ENCODE data around the gene ZNRF3.

The ZNRF3 gene

DNA sequence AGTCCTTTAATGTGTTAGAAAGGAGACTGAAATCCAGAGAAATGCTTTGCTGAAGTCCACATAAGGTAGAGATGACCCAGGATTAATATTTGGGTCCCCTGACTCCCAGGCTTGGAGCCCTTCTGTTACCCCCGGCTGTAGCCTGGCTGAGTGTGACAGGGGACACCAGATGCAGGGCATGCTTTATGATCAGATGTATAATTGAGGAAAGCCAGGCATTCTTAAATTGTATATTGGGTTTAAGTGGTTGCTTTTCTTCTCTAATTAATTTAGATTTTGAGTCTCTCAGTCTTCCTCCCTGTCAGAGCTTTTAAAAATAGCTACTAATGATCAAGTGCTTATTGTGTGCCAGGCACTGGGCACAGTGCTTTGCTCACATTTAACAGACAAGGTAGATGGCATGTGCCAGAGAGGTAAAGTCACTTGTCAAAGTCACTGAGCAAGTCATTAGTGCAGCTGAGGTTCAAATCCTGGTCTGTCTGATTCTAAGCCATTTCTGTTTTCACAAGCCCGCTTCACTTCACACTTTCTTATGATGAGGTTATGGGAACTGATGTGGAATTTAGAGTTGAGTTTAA lies 7.9 kb downstream of the ZNRF3 start (continued):
- TF ChIP-seq ISL1 (CRISPR knock-in tag; IDR thresholded peaks at IDR 0.05) (peak; percentile 56; the same call in 1 of the 2 replicates), ZFP30 (CRISPR knock-in tag; IDR thresholded peaks at IDR 0.05) (no peak), ZNF70 (CRISPR knock-in tag; IDR thresholded peaks at IDR 0.05) (no peak), ZFP3 (CRISPR knock-in tag; IDR thresholded peaks at IDR 0.05) (no peak)
- TF ChIP-seq, protein P1, sequence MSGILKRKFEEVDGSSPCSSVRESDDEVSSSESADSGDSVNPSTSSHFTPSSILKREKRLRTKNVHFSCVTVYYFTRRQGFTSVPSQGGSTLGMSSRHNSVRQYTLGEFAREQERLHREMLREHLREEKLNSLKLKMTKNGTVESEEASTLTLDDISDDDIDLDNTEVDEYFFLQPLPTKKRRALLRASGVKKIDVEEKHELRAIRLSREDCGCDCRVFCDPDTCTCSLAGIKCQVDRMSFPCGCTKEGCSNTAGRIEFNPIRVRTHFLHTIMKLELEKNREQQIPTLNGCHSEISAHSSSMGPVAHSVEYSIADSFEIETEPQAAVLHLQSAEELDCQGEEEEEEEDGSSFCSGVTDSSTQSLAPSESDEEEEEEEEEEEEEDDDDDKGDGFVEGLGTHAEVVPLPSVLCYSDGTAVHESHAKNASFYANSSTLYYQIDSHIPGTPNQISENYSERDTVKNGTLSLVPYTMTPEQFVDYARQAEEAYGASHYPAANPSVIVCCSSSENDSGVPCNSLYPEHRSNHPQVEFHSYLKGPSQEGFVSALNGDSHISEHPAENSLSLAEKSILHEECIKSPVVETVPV (CRISPR knock-in tag; IDR thresholded peaks at IDR 0.05) = no peak

DNA sequence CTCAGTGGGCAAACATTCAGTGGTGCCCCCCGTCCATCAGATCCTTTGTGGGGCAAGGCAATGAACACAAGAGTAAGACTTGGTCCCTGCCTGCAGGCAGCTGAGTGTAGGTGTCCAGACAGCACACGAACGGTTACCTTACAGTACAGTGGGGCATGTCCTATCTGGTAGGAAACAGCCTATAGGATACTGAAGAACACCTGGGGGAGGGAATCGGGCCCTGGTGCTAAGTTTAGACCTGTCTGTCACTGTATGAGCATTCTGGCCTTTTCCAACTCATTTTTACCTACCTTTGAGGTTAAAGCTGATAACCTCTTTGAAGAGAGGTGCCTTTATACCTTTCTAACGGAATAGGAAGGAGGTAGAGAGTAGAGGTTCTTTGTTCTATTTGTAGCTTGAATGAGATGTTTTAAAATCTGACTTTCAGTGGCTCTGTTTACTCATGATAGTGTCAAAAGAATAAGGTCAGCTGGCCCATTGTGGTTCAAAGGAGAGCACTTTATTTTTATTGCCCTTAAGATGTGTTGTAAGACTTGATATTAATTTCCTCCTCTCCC lies 8.9 kb downstream of the ZNRF3 start:
- ATAC-seq = no peak
- TF ChIP-seq TCF4 (CRISPR knock-in tag; IDR thresholded peaks at IDR 0.05; ENCODE audit: borderline replicate concordance) (no peak), CSDC2 (CRISPR knock-in tag; IDR thresholded peaks at IDR 0.05) (no peak), ARNTL (CRISPR knock-in tag; IDR thresholded peaks at IDR 0.05; ENCODE audit: borderline replicate concordance, low read depth) (no peak), OSR1 (CRISPR knock-in tag; IDR thresholded peaks at IDR 0.05) (no peak), BACH2 (CRISPR knock-in tag; IDR thresholded peaks at IDR 0.05; ENCODE audit: borderline replicate concordance) (no peak), ZFP3 (CRISPR knock-in tag; IDR thresholded peaks at IDR 0.05) (no peak)
- TF ChIP-seq, protein P1 (CRISPR knock-in tag; IDR thresholded peaks at IDR 0.05) = no peak

DNA sequence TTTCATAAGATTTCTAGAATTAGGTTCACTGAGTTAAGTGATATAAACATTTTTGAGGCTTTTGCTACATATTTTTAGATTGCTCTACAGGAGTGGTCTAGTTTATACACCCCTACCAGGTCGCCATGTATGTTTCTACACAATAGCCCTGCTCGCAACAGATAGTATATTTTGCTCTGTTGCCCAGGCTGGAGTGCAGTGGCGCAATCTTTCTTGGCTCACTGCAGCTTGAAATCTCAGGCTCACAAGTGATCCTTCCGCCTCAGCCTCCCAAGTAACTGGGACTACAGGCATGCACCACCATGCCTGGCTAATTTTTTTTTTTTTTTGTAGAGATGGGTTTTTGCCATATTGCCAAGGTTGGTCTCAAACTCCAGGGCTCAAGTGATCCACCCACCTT lies 10.4 kb downstream of the ZNRF3 start:
- TF ChIP-seq ISL1 (CRISPR knock-in tag; IDR thresholded peaks at IDR 0.05) = no peak
- TF ChIP-seq, protein P1 (CRISPR knock-in tag; IDR thresholded peaks at IDR 0.05) = no peak
- TF ChIP-seq ZC3H10 (CRISPR knock-in tag; IDR thresholded peaks at IDR 0.05) = no peak
- no peak for TF ChIP-seq SNAI2 (CRISPR knock-in tag; IDR thresholded peaks at IDR 0.05)
- TF ChIP-seq, protein P2, sequence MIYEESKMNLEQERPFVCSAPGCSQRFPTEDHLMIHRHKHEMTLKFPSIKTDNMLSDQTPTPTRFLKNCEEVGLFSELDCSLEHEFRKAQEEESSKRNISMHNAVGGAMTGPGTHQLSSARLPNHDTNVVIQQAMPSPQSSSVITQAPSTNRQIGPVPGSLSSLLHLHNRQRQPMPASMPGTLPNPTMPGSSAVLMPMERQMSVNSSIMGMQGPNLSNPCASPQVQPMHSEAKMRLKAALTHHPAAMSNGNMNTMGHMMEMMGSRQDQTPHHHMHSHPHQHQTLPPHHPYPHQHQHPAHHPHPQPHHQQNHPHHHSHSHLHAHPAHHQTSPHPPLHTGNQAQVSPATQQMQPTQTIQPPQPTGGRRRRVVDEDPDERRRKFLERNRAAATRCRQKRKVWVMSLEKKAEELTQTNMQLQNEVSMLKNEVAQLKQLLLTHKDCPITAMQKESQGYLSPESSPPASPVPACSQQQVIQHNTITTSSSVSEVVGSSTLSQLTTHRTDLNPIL (CRISPR knock-in tag; IDR thresholded peaks at IDR 0.05; ENCODE audit: low read depth) = no peak
- TF ChIP-seq ESRRG (CRISPR knock-in tag; IDR thresholded peaks at IDR 0.05) = no peak
- TF ChIP-seq, protein P3, sequence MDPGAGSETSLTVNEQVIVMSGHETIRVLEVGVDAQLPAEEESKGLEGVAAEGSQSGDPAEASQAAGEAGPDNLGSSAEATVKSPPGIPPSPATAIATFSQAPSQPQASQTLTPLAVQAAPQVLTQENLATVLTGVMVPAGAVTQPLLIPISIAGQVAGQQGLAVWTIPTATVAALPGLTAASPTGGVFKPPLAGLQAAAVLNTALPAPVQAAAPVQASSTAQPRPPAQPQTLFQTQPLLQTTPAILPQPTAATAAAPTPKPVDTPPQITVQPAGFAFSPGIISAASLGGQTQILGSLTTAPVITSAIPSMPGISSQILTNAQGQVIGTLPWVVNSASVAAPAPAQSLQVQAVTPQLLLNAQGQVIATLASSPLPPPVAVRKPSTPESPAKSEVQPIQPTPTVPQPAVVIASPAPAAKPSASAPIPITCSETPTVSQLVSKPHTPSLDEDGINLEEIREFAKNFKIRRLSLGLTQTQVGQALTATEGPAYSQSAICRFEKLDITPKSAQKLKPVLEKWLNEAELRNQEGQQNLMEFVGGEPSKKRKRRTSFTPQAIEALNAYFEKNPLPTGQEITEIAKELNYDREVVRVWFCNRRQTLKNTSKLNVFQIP (CRISPR knock-in tag; IDR thresholded peaks at IDR 0.05; ENCODE audit: borderline replicate concordance, low read depth) = no peak
- TF ChIP-seq RARB (CRISPR knock-in tag; IDR thresholded peaks at IDR 0.05) = no peak
- no peak for TF ChIP-seq PPARA (CRISPR knock-in tag; IDR thresholded peaks at IDR 0.05; ENCODE audit: borderline replicate concordance)
- no peak for TF ChIP-seq ZNF70 (CRISPR knock-in tag; IDR thresholded peaks at IDR 0.05)
- TF ChIP-seq, protein P4, sequence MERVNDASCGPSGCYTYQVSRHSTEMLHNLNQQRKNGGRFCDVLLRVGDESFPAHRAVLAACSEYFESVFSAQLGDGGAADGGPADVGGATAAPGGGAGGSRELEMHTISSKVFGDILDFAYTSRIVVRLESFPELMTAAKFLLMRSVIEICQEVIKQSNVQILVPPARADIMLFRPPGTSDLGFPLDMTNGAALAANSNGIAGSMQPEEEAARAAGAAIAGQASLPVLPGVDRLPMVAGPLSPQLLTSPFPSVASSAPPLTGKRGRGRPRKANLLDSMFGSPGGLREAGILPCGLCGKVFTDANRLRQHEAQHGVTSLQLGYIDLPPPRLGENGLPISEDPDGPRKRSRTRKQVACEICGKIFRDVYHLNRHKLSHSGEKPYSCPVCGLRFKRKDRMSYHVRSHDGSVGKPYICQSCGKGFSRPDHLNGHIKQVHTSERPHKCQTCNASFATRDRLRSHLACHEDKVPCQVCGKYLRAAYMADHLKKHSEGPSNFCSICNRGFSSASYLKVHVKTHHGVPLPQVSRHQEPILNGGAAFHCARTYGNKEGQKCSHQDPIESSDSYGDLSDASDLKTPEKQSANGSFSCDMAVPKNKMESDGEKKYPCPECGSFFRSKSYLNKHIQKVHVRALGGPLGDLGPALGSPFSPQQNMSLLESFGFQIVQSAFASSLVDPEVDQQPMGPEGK (CRISPR knock-in tag; IDR thresholded peaks at IDR 0.05; ENCODE audit: borderline replicate concordance) = no peak
- TF ChIP-seq ARNTL (CRISPR knock-in tag; IDR thresholded peaks at IDR 0.05; ENCODE audit: borderline replicate concordance, low read depth) = no peak
- TF ChIP-seq ZFP30 (CRISPR knock-in tag; IDR thresholded peaks at IDR 0.05) = no peak
- TF ChIP-seq TOX (CRISPR knock-in tag; IDR thresholded peaks at IDR 0.05; ENCODE audit: borderline replicate concordance) = no peak
- TF ChIP-seq BACH2 (CRISPR knock-in tag; IDR thresholded peaks at IDR 0.05; ENCODE audit: borderline replicate concordance) = no peak
- TF ChIP-seq ZNF8 (CRISPR knock-in tag; IDR thresholded peaks at IDR 0.05) = no peak
- ATAC-seq = no peak

Measured in SK-N-SH treated with all-trans-retinoic acid at 6 μM for 48 hours (cell line).